Measurements from ENCODE around the gene MS4A18.

DNA sequence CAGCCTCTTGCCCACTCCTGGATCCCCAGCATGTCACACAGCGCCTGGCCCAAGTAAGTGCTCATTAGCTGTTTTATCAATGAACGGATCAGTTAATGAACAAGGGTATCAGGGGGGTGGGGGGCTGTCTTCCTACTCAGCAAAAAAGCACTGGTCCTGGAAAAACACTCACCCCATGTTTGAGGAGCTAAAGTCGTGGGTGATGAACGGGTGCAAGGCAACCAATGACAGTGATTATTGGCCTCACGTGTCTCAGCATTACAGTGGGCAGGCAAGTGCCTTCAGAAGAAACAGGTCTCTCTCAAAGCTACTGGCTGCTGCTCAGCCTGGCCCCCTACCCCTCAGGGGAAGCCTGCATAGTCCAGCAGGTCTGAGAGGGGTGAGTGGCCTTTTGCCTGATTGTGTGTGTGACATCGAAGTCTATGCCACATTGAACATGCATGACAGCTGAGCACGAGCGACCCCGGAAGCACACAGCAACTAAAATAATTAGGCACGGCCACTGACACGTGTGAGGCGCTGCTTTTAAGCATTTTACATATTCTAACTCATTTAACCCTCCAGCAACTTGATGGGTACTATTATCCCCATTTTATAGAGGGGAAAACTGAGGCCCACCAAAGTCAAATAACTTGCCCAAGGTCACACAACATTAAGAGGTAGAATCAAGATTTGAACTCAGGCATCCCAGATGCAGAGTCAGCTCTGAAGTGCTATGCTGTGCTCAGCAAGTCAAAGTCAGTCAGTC is 58.0 kb downstream of the MS4A18 start:
- no peak for TF ChIP-seq POLR2A (IDR thresholded peaks at IDR 0.05)
- TF ChIP-seq, protein P1, sequence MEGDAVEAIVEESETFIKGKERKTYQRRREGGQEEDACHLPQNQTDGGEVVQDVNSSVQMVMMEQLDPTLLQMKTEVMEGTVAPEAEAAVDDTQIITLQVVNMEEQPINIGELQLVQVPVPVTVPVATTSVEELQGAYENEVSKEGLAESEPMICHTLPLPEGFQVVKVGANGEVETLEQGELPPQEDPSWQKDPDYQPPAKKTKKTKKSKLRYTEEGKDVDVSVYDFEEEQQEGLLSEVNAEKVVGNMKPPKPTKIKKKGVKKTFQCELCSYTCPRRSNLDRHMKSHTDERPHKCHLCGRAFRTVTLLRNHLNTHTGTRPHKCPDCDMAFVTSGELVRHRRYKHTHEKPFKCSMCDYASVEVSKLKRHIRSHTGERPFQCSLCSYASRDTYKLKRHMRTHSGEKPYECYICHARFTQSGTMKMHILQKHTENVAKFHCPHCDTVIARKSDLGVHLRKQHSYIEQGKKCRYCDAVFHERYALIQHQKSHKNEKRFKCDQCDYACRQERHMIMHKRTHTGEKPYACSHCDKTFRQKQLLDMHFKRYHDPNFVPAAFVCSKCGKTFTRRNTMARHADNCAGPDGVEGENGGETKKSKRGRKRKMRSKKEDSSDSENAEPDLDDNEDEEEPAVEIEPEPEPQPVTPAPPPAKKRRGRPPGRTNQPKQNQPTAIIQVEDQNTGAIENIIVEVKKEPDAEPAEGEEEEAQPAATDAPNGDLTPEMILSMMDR (IDR thresholded peaks at IDR 0.05) = no peak

Measured in lower leg skin (tissue), 3 donors.